Fibroblast of the conjunctiva (primary cell): ENCODE data around the gene CD7.
A peak's percentile ranks its signal among the peaks of the same experiment; 100 is the strongest.

Source experiments
- DNase-seq: peaks from one replicate; pipeline ENCODE4 v3.0.0-alpha.2; 2010; ENCODE audit warnings: low read depth

Gene CD7

GRCh38 chr17:82297714-82298537 is 19.5 kb downstream of the CD7 start:
- peak; percentile 81 for DNase-seq

GRCh38 chr17:82297280-82297713 is 20.1 kb downstream of the CD7 start:
- DNase-seq, result peak; percentile 64

GRCh38 chr17:82296511-82297279 is 20.7 kb downstream of the CD7 start:
- no peak for DNase-seq

- DNase-seq, result no peak
Observed at GRCh38 chr17:82295472-82295814, 22.0 kb downstream of the CD7 start.

- no peak for DNase-seq
Observed at GRCh38 chr17:82294064-82294773, 23.2 kb downstream of the CD7 start.

- peak; percentile 97 for DNase-seq
Observed at GRCh38 chr17:82292251-82293154, 24.9 kb downstream of the CD7 start.

- DNase-seq, result no peak
Observed at GRCh38 chr17:82291582-82292250, 25.7 kb downstream of the CD7 start.

- peak; percentile 26 for DNase-seq
Observed at GRCh38 chr17:82287868-82288801, 29.3 kb downstream of the CD7 start.

GRCh38 chr17:82287013-82287867 is 30.2 kb downstream of the CD7 start:
- DNase-seq, result no peak

GRCh38 chr17:82285141-82285540 is 32.3 kb downstream of the CD7 start:
- no peak for DNase-seq

- DNase-seq, result no peak
Observed at GRCh38 chr17:82283208-82283749, 34.1 kb downstream of the CD7 start.

- DNase-seq, result no peak
Observed at GRCh38 chr17:82282239-82283207, 34.9 kb downstream of the CD7 start.

- no peak for DNase-seq
Observed at GRCh38 chr17:82281502-82282238, 35.7 kb downstream of the CD7 start.

GRCh38 chr17:82281076-82281475 is 36.3 kb downstream of the CD7 start:
- no peak for DNase-seq

GRCh38 chr17:82280537-82280936 is 36.9 kb downstream of the CD7 start:
- DNase-seq, result no peak

GRCh38 chr17:82278786-82279391 is 38.5 kb downstream of the CD7 start:
- DNase-seq, result no peak
